HepG2 (cell line): ENCODE measurements around the gene C2.

Experiments used
- ARID2 ChIP-seq: sonication (generic); formaldehyde crosslinking; IDR thresholded peaks from 2 replicates; pipeline ENCODE4 v1.8.1; 2022; ENCODE audit warnings: mild to moderate bottlenecking, missing genetic modification reagents, borderline replicate concordance
- ASH2L ChIP-seq: fragments of 300-600, 200-600 bp; sonication (generic); IDR thresholded peaks from 2 replicates; pipeline ENCODE4 v1.7.0; 2017; ENCODE audit warnings: low read depth, mild to moderate bottlenecking, moderate library complexity, mixed read lengths, low read length; ENCODE audit not compliant: insufficient read length
- PLRG1 ChIP-seq: fragments of 450-650 bp; conservative IDR thresholded peaks from 2 replicates; pipeline ENCODE4 v1.6.1; 2016
- SALL2 ChIP-seq: sonication (generic); formaldehyde crosslinking; IDR thresholded peaks from 2 replicates; pipeline ENCODE4 v1.8.1; 2023; ENCODE audit warnings: mild to moderate bottlenecking, missing genetic modification reagents, inconsistent platforms
- SRSF9 ChIP-seq: fragments of 200-400 bp; formaldehyde crosslinking; IDR thresholded peaks from 2 replicates; pipeline ENCODE4 v1.6.1; 2018; ENCODE audit warnings: borderline replicate concordance, mild to moderate bottlenecking, low read depth, low read length; ENCODE audit not compliant: insufficient read depth, poor library complexity, severe bottlenecking
- TAF1 ChIP-seq: sonication (generic); formaldehyde crosslinking; IDR thresholded peaks from 2 replicates; pipeline ENCODE4 v1.4.0; 2020; ENCODE audit warnings: missing genetic modification reagents
- ZBTB44 ChIP-seq: sonication (generic); formaldehyde crosslinking; IDR thresholded peaks from 2 replicates; pipeline ENCODE4 v1.4.0; 2020; ENCODE audit warnings: missing genetic modification reagents
- ZBTB49 ChIP-seq: sonication (generic); formaldehyde crosslinking; IDR thresholded peaks from 2 replicates; pipeline ENCODE4 v1.4.0; 2020; ENCODE audit warnings: missing genetic modification reagents, borderline replicate concordance
- ZNF33A ChIP-seq: sonication (generic); formaldehyde crosslinking; IDR thresholded peaks from 2 replicates; pipeline ENCODE4 v1.5.1; 2020; ENCODE audit warnings: missing genetic modification reagents, mild to moderate bottlenecking, moderate library complexity, borderline replicate concordance

GRCh38 chr6:31900917-31901414 lies 26.6 kb upstream of the C2 start:
- TF ChIP-seq ZBTB44 (CRISPR knock-in tag) (no peak), ARID2 (CRISPR knock-in tag) (no peak), SALL2 (no peak), ZNF33A (CRISPR knock-in tag) (no peak), ASH2L (no peak), PLRG1 (no peak), ZBTB49 (CRISPR knock-in tag) (no peak), SRSF9 (no peak), TAF1 (CRISPR knock-in tag) (no peak)
